ENCODE measurements around the gene GPR68. TPM values are rescaled to one million over a fixed set of nuclear protein-coding genes. Genes with fewer than 3 reads are reported as not detected.
"Not testable (repeated sequence)": the region's sequence is repeated elsewhere in the genome, so short reads cannot be mapped to it uniquely, and the experiment has no call there.

The GPR68 gene
- total RNA-seq, 2 donors from 2014 or later: 0.26 TPM; not detected in 1

DNA sequence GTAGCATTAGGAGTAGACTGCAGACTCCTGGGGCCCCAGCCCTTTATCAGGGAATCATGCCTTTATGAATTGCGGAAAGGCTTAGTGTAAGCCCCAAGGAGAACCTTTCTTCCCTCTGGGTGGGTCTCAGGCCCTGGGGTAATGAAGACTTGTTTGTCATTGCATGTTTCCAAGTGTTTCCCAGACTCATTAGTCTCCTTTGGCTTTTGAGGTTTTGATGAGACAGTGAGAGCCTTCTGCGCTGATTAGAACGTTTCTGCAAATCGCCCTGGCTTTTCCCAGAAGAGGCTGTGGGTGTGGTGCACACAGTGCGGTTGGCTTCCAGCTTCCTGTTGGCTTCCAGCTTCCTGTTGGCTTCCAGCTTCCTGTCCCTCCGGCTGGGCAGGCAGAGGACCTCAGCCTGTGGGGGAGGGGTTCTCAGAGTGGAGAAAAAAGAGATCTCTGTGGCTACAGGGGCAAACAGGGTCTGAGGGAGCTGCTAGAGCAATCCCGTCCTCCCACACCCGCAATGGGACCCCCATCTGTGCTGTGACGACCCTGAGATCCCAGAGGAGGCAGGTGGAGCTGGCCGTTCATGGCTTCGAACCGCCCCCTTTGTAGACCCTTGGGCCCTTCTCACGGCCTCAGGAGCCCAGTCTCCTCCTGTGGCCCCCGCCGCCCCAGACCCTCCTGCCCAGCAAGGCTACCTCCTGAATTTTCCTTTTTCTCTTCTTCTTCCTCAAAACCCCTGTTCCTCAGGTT, 42.1 kb downstream of the GPR68 start:
- Histone ChIP-seq H3K9me3 (no peaks in the 10 kb centered on the region), H3K36me3 (replicated peaks in 1 of 2; ENCODE audit: insufficient read depth in 1 of 2, low read depth in 2 of 2) (peaks cover 12 to 35% of the 10 kb centered on the region in 2 donors), H3K27ac (no peak overlapping the region), H3K4me1 (no peaks in the 10 kb centered on the region), H3K4me3 (no peak overlapping the region), H3K27me3 (no peaks in the 10 kb centered on the region)
- TF ChIP-seq, protein P1, sequence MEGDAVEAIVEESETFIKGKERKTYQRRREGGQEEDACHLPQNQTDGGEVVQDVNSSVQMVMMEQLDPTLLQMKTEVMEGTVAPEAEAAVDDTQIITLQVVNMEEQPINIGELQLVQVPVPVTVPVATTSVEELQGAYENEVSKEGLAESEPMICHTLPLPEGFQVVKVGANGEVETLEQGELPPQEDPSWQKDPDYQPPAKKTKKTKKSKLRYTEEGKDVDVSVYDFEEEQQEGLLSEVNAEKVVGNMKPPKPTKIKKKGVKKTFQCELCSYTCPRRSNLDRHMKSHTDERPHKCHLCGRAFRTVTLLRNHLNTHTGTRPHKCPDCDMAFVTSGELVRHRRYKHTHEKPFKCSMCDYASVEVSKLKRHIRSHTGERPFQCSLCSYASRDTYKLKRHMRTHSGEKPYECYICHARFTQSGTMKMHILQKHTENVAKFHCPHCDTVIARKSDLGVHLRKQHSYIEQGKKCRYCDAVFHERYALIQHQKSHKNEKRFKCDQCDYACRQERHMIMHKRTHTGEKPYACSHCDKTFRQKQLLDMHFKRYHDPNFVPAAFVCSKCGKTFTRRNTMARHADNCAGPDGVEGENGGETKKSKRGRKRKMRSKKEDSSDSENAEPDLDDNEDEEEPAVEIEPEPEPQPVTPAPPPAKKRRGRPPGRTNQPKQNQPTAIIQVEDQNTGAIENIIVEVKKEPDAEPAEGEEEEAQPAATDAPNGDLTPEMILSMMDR (IDR thresholded peaks at IDR 0.05): no peak
- no peak for TF ChIP-seq POLR2A (IDR thresholded peaks at IDR 0.05)
- DNase-seq (peak in 2 of 4 donors; percentile 19 to 20), ATAC-seq (peak; percentile 42)
- 79 to 86% methylated on average over 14 to 15 of the region's 15 CpGs for WGBS, 2 donors
- intact Hi-C loops (cut with DNase I): no loop called here

DNA sequence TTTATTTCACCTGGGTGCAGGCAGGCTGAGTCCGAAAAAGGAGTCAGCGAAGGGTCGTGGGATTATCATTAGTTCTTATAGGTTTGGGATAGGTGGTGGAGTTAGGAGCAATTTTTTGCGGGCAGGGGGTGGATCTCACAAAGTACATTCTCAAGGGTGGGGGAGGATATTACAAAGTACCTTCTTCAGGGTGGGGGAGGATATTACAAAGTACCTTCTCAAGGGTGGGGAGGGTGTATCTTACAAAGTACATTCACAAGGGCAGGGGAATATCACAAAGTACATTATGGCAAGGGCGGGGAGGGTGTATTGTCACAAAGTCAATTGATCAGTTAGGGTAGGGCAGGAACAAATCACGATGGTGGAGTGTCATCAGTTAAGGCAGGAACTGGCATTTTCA, 43.7 kb downstream of the GPR68 start:
- intact Hi-C loops (cut with DNase I); ATAC-seq; H3K27me3 ChIP-seq; H3K4me1 ChIP-seq; H3K9me3 ChIP-seq; H3K4me3 ChIP-seq; H3K27ac ChIP-seq; DNase-seq: not testable (repeated sequence)
- peaks cover 12 to 32% of the 10 kb centered on the region in 2 donors for H3K36me3 ChIP-seq (replicated peaks in 1 of 2; ENCODE audit: insufficient read depth in 1 of 2, low read depth in 2 of 2)
- WGBS, 2 donors: 88 to 95% methylated on average over 6 of the region's 6 CpGs

DNA sequence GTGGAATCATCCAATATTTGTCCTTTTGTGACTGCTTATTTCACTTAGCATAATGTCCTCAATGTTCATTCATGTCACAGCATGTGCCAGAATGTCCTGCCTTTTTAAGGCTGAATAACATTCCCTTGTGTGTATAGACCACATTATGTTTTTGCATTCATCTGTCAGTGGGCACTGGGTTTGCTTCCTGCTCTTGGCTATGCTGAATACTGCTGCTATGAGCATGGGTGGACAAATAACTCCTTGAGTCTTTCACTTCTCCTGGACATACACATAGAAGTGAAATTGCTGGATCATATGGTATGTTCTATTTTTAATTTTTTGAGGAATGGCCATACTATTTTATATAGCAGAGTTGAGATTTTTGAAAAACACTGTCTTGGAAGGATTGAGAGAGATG, 46.9 kb downstream of the GPR68 start:
- no peak for DNase-seq
- Histone ChIP-seq H3K4me1 (no peaks in the 10 kb centered on the region), H3K9me3 (no peaks in the 10 kb centered on the region), H3K36me3 (replicated peaks in 1 of 2; ENCODE audit: insufficient read depth in 1 of 2, low read depth in 2 of 2) (peaks cover 7 to 19% of the 10 kb centered on the region in 2 donors), H3K4me3 (no peak overlapping the region), H3K27ac (no peak overlapping the region), H3K27me3 (no peaks in the 10 kb centered on the region)
- intact Hi-C loops (cut with DNase I): no loop called here
- no peak for ATAC-seq
- TF ChIP-seq, protein P1 (IDR thresholded peaks at IDR 0.05): no peak

DNA sequence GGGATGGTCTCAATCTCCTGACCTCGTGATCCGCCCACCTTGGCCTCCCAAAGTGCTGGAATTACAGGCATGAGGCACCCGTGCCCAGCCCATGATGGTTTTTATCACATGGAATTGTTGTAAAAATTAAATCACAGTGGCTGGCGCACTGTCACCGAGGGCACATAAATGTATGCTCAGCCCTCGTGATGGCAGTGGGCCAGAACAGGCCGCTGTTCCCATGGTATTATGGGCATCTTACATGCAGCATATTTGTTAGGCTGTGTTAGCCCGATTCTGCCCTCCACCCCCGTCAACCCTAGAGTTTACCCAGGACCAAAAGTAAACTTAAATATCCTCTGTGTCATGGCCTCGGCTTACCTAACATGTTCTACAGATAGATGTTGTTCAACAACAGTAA, 48.6 kb downstream of the GPR68 start:
- intact Hi-C loops (cut with DNase I): no loop called here
- WGBS, 2 donors: 85 to 91% methylated on average over 9 to 10 of the region's 10 CpGs
- Histone ChIP-seq H3K4me3 (no peak overlapping the region), H3K27me3 (no peaks in the 10 kb centered on the region), H3K9me3 (no peaks in the 10 kb centered on the region), H3K36me3 (replicated peaks in 1 of 2; ENCODE audit: insufficient read depth in 1 of 2, low read depth in 2 of 2) (peaks cover 7 to 21% of the 10 kb centered on the region in 2 donors), H3K27ac (no peak overlapping the region), H3K4me1 (no peaks in the 10 kb centered on the region)
- DNase-seq (no peak), ATAC-seq (no peak)
- TF ChIP-seq, protein P1 (IDR thresholded peaks at IDR 0.05): no peak
- TF ChIP-seq POLR2A (IDR thresholded peaks at IDR 0.05): no peak

DNA sequence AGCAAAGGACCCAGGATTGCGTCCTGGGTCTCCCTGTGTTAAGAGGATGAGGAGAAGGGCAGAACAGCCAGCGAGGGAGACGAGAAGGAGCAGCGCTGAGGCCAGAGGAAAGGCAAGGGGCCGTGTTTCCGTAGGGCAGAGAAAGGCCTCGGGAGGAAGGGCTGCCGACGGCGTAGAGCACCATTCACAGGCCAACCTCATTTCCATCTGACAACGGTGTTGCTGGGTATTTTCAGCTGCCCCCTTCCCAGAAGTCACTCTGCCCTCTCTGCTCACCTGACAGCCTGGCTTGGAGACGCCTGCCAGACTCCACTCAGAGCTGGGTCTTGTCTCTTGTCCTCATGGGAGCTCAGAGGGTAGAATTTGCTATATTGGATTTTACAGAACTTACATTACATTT, 51.4 kb downstream of the GPR68 start:
- Histone ChIP-seq H3K36me3 (replicated peaks in 1 of 2; ENCODE audit: insufficient read depth in 1 of 2, low read depth in 2 of 2) (peaks cover 0 to 16% of the 10 kb centered on the region in 2 donors), H3K4me1 (no peaks in the 10 kb centered on the region), H3K27me3 (no peaks in the 10 kb centered on the region), H3K4me3 (no peak overlapping the region), H3K9me3 (no peaks in the 10 kb centered on the region), H3K27ac (no peak overlapping the region)
- TF ChIP-seq, protein P1 (IDR thresholded peaks at IDR 0.05): no peak
- TF ChIP-seq POLR2A (IDR thresholded peaks at IDR 0.05): no peak
- intact Hi-C loops (cut with DNase I): no loop called here
- DNase-seq (no peak), ATAC-seq (no peak)
- 86 to 89% methylated on average over 12 of the region's 12 CpGs for WGBS, 2 donors

Data from body of pancreas (tissue), 4 donors.